Glutamatergic neuron (in vitro differentiated cells): ENCODE data around the gene EPN3. TPM values are rescaled to one million over a fixed set of nuclear protein-coding genes. Genes with fewer than 3 reads are reported as not detected.

Experiments used
- DNase-seq: peaks from one replicate; pipeline ENCODE4 v3.0.0; 2022
- H3K27ac Mint-ChIP-seq: one replicate; pipeline ENCODE4 v1.8.0; 2020; ENCODE audit warnings: mild to moderate bottlenecking, mixed read lengths, inconsistent platforms; ENCODE audit not compliant: unreplicated experiment
- H3K27me3 Mint-ChIP-seq: one replicate; pipeline ENCODE4 v1.8.0; 2020; ENCODE audit warnings: mild to moderate bottlenecking, moderate library complexity, mixed read lengths, inconsistent platforms; ENCODE audit not compliant: unreplicated experiment
- H3K36me3 Mint-ChIP-seq: one replicate; pipeline ENCODE4 v1.8.0; 2020; ENCODE audit warnings: mild to moderate bottlenecking, mixed read lengths, inconsistent platforms; ENCODE audit not compliant: unreplicated experiment
- H3K4me1 Mint-ChIP-seq: one replicate; pipeline ENCODE4 v1.8.0; 2020; ENCODE audit warnings: mild to moderate bottlenecking, low read depth, mixed read lengths, inconsistent platforms; ENCODE audit not compliant: unreplicated experiment
- H3K4me3 Mint-ChIP-seq: one replicate; pipeline ENCODE4 v1.8.0; 2020; ENCODE audit warnings: mild to moderate bottlenecking, mixed read lengths, inconsistent platforms; ENCODE audit not compliant: unreplicated experiment
- H3K9me3 Mint-ChIP-seq: one replicate; pipeline ENCODE4 v1.8.0; 2020; ENCODE audit warnings: mild to moderate bottlenecking, moderate library complexity, mixed read lengths, inconsistent platforms; ENCODE audit not compliant: unreplicated experiment
- total RNA-seq: library from RNA; stranded (reverse); fragmentation: NEBNext Ultra II Directional; extraction: Animal tissue kit (Norgen Biotek cat#: 25700); gene quantifications from one replicate; pipeline ENCODE4 v1.2.1, GENCODE V29; 2021; ENCODE audit not compliant: unreplicated experiment
- TF ChIP-seq, protein P1 (sequence below): fragments of 200-600 bp; sonication (generic); IDR thresholded peaks from one replicate; pipeline ENCODE4 v1.5.0; 2021; ENCODE audit not compliant: partially characterized antibody, unreplicated experiment

EPN3 gene
- total RNA-seq, 1 donor from 2014 or later, result 0.12 TPM

DNA sequence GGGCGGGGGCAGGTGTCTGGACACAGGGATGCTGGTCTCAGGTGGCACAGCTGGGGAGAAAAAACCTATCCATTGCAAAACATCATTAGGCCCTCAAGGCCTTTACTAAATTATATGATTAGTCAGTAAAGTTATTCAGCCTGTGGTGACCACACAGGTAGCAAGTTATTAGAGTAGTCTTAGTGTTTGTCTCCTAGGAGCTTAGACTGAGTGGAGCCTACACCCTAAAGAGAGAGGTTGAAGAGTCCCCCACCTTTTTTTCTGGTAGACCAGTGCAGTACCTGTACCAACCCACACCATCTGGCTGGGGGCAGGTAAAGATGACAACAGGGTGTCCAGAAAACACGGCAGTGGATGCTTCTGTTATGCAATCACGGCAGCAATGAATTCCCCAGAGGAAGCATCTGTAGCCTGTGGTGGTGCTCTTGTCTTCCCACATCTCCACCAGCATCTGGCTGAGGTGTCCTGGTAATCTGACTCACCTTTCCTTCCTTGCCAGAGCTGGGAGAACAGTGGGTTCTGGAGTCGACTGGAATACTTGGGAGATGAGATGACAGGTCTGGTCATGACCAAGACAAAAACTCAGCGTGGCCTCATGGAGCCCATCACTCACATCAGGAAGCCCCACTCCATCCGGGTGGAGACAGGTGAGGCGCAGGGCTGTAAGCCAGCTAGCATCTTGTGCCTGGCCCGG, 13.2 kb upstream of the EPN3 start:
- H3K4me1 Mint-ChIP-seq, result peaks cover 11% of the 10 kb centered on the region
- no peak overlapping the region for H3K4me3 Mint-ChIP-seq
- H3K36me3 Mint-ChIP-seq, result no peaks in the 10 kb centered on the region
- H3K27me3 Mint-ChIP-seq, result peaks cover 3% of the 10 kb centered on the region
- H3K9me3 Mint-ChIP-seq, result no peaks in the 10 kb centered on the region
- no peak for DNase-seq
- TF ChIP-seq, protein P1, sequence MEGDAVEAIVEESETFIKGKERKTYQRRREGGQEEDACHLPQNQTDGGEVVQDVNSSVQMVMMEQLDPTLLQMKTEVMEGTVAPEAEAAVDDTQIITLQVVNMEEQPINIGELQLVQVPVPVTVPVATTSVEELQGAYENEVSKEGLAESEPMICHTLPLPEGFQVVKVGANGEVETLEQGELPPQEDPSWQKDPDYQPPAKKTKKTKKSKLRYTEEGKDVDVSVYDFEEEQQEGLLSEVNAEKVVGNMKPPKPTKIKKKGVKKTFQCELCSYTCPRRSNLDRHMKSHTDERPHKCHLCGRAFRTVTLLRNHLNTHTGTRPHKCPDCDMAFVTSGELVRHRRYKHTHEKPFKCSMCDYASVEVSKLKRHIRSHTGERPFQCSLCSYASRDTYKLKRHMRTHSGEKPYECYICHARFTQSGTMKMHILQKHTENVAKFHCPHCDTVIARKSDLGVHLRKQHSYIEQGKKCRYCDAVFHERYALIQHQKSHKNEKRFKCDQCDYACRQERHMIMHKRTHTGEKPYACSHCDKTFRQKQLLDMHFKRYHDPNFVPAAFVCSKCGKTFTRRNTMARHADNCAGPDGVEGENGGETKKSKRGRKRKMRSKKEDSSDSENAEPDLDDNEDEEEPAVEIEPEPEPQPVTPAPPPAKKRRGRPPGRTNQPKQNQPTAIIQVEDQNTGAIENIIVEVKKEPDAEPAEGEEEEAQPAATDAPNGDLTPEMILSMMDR, result no peak
- no peak overlapping the region for H3K27ac Mint-ChIP-seq

DNA sequence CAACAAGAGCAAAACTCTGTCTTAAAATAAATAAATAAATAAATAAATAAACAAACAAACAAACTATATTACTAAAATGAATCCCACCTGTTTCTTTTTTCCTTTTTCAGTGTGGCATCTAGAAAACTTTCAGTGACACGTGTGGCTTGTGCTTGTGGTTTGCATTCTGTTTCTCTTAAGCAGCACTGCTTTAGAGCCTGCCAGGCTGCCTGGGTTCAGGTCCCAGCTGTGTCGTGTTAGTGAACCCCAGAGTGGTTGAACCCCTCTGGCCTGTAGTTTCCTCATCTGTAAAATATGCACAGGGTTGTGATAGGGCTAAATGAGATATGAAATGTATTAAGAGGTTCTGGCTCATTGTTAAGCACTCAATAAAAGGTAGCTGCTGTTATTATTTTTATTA, 12.1 kb upstream of the EPN3 start:
- Mint-ChIP-seq H3K4me3 (no peak overlapping the region), H3K27me3 (peaks cover 3% of the 10 kb centered on the region), H3K36me3 (no peaks in the 10 kb centered on the region), H3K4me1 (peaks cover 13% of the 10 kb centered on the region), H3K27ac (no peak overlapping the region), H3K9me3 (no peaks in the 10 kb centered on the region)
- TF ChIP-seq, protein P1, result no peak
- DNase-seq, result no peak

DNA sequence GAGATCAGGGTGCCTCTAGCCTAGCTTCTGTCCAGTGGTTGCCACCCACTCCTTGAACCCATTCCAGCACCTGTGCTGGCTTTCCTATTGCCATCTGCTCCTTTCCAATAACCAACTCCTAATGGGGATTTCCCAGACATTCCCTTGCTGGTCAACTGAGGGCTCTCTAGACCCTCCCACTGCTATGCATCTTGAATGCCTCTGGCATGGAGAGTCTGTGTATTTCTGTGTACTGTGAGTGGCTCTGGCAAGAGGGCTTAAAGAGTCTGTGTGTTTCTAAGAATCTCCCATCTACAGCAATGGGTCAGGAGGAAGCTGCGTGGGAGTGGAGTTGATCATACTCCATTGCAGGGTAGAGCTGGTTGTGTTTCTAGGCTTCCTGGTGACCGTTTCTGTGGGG, 11.0 kb upstream of the EPN3 start:
- Mint-ChIP-seq H3K9me3 (no peaks in the 10 kb centered on the region), H3K27ac (no peak overlapping the region), H3K27me3 (peaks cover 3% of the 10 kb centered on the region), H3K4me1 (peaks cover 13% of the 10 kb centered on the region), H3K4me3 (no peak overlapping the region), H3K36me3 (no peaks in the 10 kb centered on the region)
- DNase-seq, result no peak
- TF ChIP-seq, protein P1, result no peak

DNA sequence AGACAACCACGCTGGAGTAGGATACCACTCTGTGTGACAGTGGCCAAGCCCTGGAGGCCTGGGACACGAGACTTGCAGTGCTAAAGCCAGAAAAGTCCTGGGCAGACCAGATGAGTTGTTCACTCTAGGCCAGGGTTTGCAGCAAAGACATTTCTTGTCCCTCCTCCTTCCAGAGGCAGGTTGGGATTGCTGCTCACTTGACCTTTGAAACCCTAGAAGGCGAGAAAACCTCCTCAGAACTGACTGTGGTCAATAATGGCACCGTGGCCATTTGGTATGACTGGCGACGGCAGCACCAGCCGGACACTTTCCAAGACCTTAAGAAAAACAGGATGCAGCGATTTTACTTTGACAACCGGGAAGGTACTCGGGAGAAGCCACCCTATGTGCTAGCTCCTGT, 9.8 kb upstream of the EPN3 start:
- Mint-ChIP-seq H3K4me3 (no peak overlapping the region), H3K36me3 (no peaks in the 10 kb centered on the region), H3K4me1 (peaks cover 13% of the 10 kb centered on the region), H3K9me3 (no peaks in the 10 kb centered on the region), H3K27me3 (peaks cover 3% of the 10 kb centered on the region), H3K27ac (no peak overlapping the region)
- TF ChIP-seq, protein P1, result no peak
- DNase-seq, result no peak

DNA sequence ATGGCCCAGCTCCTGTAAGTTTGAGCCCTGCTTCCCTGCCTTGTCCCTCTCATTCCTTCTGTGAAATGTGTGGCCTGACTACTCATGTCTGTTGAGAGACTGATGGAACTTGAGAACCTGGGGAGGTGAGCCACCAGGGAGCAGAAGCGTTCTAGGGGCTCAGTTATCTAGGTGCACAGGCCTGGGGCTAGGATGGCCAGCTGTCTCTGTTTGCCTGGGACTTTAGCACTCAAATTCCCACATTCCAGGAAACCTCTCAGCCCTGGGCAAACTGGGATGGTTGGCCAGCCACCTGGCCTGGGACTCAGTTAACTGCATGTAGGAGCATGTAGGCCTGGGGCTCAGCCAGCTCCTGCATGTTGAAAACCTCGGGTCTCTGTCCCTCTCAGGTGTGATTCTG, 9.3 kb upstream of the EPN3 start:
- no peaks in the 10 kb centered on the region for H3K36me3 Mint-ChIP-seq

More for the DNA sequence above, 9.3 kb upstream of the EPN3 start:
- DNase-seq, result no peak
- TF ChIP-seq, protein P1, result no peak
- no peak overlapping the region for H3K27ac Mint-ChIP-seq
- H3K4me3 Mint-ChIP-seq, result no peak overlapping the region
- H3K27me3 Mint-ChIP-seq, result no peaks in the 10 kb centered on the region
- peaks cover 13% of the 10 kb centered on the region for H3K4me1 Mint-ChIP-seq
- no peaks in the 10 kb centered on the region for H3K9me3 Mint-ChIP-seq
